ENCODE results near the gene ZNF316.

GRCh38 chr7:6606866-6607583, 30.1 kb upstream of the ZNF316 start:
- TF ChIP-seq CTCF (IDR thresholded peaks at IDR 0.05): no peak
- no peak for TF ChIP-seq POLR2A (IDR thresholded peaks at IDR 0.05)
